Effector CD8-positive, alpha-beta T cell (primary cell): ENCODE results near the gene RPL5.
"Not testable (repeated sequence)": the region's sequence is repeated elsewhere in the genome, so short reads cannot be mapped to it uniquely, and the experiment has no call there.

Experiments used
- DNase-seq: peaks from one replicate; lab custom pipeline; 2025; lab: John Stamatoyannopoulos, UW
- total RNA-seq, 4 experiments: gene quantifications; one replicate each; lab custom pipeline; 2026; lab: John Stamatoyannopoulos, UW

Gene RPL5
- total RNA-seq = 616 to 1,250 (median 928) reads per million in 4 experiments

DNA sequence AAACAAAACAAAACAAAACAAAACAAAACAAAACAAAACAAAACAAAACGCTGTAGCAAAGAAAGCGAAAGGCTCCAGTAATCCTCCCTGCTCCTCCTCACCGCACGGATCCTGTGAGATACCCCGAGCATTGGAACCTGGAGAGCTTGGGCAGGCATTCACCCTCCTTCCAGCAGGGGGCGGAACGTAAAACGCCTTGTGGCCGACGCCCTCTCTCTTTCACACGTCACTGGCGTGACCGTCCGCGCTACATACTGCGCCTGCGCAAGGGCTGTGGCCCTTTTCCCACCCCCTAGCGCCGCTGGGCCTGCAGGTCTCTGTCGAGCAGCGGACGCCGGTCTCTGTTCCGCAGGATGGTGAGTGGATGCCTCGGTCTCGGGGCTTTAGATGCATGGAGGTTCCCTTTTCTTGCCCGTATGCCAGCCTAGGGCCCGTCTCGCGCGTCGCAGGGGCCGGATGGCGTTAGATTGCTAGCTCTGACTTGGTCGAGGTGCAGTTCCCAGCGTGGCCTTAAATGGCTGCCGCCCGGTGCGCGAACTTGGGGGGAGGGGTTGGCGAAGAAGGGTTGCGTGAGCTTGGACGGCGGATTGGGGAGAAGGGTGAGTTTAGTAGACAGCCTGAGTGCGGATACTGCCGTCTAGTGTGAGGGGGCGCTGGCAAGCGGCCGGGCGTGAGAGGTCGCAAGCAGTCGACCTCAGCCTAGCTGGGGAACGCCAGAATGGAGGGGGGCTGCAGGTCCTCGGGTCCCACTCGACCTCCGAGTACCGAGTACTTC, at the start of gene RPL5:
TSS of gene RPL5 (plus strand) at position 279 of the 775 bp plus-strand sequence. CDS start at position 354, 75 bp downstream.
- peak; percentile 97 for DNase-seq

DNA sequence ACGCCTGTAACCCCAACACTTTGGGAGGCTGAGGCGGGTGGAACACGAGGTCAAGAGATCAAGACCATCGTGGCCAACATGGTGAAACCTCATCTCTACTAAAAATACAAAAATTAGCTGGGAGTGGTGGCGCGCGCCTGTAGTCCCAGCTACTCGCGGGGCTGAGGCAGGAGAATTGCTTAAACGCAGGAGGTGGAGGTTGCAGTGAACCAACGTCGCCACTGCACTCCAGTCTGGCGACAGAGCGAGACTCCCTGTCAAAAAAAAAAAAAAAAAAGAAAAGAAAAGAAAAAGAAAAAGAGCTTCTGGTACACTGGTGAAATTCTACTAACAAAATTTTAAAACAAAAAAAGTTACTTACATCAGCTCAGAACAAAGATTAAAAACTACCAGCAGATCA, 48.3 kb upstream of the RPL5 start:
- DNase-seq = not testable (repeated sequence)

- DNase-seq = no peak
These were observed 47.7 kb upstream of the RPL5 start for GRCh38 chr1:92784021-92784638.

DNA sequence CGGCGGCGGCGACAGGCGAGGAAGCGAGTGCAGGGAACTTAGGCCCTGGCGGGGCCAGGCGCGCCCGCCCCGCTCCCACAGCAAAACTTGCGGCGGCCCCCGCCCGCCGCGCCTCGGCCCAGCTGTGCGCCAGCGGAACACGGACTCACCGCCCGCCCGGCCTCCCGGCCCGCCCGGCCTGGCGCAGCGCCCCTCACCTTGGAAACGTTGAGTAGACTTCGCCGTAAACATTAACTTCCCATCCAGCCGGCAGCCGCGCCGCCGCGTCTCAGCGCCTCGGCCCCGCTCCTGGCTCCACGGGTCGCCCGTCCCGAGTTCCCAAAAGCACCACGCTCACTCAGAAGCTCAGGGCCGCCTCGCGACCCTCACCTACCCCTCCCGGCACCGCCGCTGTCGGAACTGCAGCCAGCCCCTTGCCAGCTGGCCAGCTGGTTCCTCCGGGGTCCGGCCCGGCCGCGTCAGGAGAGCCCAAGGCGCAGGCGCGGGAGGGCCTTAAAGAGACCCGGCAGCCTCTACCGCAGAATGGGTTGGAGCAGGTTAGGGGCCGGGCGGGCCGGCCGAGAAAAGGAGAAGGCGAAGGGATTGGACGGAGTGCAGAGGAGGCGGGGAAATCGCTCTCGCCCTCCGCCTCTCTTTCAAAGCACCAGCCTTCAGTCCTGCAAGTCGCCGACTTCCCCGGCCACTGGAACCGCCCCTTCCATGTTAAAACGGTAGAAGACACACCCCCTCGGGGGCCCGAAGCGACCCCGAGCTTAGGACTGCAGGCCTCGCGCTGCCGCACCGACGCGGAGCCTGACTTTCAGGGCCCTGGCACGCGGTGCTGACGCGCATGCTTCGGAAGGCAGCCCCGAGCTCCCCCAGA, 47.0 kb upstream of the RPL5 start, which contains the start of gene EVI5:
TSS of gene EVI5 (minus strand) at position 470 of the 862 bp plus-strand sequence. CDS start 48,562 bp downstream, outside the sequence.
- peak; percentile 27 for DNase-seq

- DNase-seq = no peak
These were observed 45.5 kb upstream of the RPL5 start for GRCh38 chr1:92786111-92786901.

DNA sequence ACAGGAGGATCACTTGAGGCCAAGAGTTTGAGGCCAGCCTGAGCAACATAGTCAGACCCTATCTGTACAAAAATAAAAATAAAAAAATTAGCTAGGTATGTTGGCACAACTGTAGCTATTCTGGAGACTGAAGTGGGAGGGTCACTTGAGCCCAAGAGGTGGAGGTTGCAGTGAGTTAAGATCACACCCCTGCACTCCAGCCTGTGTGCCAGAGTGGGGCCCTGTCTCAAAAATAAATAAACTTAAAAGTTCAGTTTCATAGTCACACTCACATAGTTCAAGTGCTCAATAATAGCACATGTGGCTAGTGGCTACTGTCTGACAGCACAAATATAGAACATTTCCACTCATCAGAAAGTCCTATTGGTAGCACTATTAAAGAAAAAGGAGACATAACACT, 41.8 kb upstream of the RPL5 start:
- DNase-seq = no peak

GRCh38 chr1:92790867-92791266, 41.0 kb upstream of the RPL5 start:
- DNase-seq = no peak

- no peak for DNase-seq
These were observed 40.3 kb upstream of the RPL5 start for GRCh38 chr1:92791487-92792066.

- DNase-seq = no peak
These were observed 39.5 kb upstream of the RPL5 start for GRCh38 chr1:92792340-92792782.

DNA sequence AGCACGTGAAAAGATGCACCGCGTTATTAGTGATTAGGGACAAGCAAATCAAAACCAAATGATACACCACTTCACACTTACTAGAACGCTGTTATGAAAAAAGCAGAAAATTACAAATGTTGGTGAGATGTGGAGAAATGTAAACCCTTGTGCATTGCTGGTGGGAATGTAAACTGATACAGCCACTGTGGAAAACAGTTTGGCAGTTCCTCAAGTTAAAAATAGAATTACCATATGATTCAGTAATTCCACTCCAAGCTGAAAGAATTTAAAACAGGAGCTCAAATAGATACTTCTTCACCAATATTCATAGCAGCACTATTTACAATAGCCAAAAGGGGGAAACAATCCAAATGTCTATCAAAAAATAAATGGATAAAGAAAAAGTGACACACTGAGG, 36.7 kb upstream of the RPL5 start:
- DNase-seq = no peak

- no peak for DNase-seq
These were observed 34.5 kb upstream of the RPL5 start for GRCh38 chr1:92797297-92797696.

GRCh38 chr1:92797961-92798360, 33.9 kb upstream of the RPL5 start:
- no peak for DNase-seq

DNA sequence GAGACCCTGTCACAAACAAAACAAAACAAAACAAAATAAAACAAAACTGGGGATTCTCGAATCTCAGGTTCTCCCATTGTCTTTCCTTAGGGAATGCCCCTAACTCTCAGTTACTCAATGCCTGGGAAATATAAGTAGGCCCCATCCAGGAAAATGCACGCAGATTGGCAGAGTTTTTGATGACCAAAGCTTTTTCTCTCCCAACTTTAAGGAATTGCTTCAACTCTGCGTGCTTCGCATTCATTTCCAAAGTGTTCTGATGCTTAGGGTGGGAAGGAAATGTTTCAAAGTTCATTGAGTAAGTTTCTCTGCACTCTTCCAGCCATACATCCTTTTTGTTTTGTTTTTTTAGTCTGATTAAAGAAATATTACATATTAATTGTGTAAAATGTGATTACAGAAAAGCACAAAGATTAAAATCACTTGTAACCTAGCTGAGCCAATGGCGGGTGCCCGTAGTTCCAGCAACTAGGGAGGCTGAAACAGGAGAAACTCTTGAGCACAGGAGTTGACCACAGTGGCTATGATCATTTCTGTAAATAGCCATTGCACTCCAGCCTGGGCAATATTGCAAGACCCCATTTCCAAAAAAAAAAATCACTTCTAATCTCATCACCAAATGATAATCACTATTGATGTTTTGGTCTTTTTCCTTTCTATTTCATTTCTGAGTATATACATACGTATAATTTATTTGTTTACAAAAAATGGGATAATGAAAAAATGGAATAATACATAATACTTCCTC, 28.5 kb upstream of the RPL5 start:
- DNase-seq = no peak

DNA sequence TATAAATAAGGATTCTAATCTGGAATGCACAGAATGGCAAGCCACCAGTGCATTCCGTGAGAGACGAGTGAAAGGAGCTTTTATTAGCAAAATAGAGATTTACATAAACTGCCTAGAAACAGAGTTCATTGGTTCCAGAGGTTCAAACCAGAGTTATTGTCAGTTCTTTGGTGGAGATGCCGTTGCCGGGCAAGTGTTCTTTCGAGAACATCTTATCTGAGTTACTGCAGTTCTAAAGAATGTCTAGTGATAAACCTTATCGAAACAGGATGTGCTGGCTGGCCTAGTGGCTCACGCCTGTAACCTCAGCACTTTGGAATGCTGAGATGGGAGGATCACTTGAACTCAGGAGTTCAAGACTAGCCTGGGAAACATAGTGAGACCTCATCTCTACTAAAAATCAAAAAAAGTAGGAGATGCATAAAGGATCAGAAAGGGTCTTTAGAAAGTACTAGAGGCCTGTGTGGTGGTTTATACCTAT, 27.1 kb upstream of the RPL5 start:
- no peak for DNase-seq

DNA sequence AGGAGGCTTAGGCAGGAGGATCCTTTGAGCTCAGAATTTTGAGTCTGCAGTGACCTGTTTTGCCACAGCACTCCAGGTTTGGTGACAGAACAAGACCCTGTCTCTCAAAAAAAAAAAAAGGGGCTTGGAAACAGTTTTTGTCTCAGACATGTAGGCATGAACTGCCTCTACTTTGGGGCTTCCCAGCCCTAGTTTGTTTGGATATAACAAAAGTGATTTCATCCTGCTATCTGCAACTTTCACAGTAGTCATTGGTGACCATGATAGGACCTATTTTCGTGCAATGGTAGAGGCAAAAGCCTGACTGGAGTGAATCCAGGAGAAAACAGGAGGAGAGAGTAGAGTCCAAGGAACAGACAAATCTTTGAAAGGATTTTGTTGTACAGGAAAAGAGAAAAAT, 26.6 kb upstream of the RPL5 start:
- no peak for DNase-seq

GRCh38 chr1:92808381-92808780, 23.5 kb upstream of the RPL5 start:
- no peak for DNase-seq

- no peak for DNase-seq
These were observed 15.1 kb upstream of the RPL5 start for GRCh38 chr1:92816732-92817131.

- no peak for DNase-seq
These were observed 14.6 kb upstream of the RPL5 start for GRCh38 chr1:92817137-92817697.

DNA sequence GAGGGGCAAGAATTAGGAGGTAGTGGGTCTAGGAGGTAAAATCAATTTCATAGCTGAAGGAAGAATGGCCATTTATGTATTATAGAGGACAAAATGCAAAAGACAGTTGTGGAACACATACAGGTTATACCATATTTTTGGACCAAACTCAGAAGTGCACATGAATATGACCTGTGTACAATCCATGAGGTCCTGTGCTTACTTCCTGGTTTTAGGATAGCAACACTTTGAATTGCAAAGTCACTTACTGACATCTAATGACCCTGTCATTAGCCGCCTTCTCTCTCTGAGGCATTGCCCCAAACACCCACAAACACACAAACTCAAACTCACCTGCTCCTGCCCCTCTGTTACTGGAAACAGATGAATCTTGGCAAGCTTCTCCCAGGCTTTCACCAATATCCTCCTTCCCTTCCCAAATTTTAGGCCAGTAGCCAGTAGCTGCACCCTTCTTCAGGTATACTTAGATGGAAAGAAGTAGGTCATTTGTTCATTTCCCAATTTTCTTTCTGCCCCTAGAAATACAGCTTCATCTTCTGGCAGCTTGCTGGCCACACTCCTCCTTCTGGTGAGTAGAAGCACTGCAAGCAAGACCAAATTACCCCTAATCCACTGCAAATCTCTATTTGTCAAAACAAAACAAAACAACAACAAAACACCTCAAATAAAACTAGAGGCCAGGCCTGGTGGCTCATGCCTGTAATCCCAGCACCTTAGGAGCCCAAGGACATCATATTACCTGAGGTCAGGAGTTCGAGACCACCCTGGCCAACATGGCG, 13.7 kb upstream of the RPL5 start:
- no peak for DNase-seq
